PC-9 (cell line): Measurements from ENCODE around the gene GMDS.

Experiments used
- EZH2 ChIP-seq: fragments of 200-600 bp; sonication (generic); IDR thresholded peaks from 2 replicates; pipeline ENCODE4 v1.8.0; 2017; ENCODE audit warnings: antibody characterized with exemption, low read depth
- TF ChIP-seq, protein P1 (sequence below): fragments of 200-600 bp; sonication (generic); conservative IDR thresholded peaks from 2 replicates; pipeline ENCODE4 v1.6.1; 2017; ENCODE audit warnings: mixed run types, antibody characterized with exemption, mild to moderate bottlenecking, moderate library complexity

DNA sequence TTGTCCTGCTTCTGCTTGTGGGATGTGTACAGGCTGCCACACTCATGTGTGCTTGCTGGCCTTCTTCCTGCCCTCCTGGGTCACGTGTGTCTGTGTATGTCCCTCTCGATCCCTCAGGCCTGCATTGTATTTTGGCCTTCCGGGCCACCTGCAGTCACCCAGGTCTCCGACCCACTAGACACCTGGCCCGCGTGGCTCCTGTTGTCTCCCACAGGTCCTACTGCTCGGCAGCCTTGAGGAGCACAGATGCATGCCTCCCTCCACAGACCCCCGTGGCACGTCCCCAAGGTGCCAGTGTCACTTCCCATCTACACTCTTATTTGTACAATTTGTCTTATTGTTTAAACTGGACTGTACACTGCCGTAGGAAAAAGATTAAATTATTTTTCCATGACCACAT lies 592.6 kb downstream of the GMDS start:
- TF ChIP-seq, protein P1, sequence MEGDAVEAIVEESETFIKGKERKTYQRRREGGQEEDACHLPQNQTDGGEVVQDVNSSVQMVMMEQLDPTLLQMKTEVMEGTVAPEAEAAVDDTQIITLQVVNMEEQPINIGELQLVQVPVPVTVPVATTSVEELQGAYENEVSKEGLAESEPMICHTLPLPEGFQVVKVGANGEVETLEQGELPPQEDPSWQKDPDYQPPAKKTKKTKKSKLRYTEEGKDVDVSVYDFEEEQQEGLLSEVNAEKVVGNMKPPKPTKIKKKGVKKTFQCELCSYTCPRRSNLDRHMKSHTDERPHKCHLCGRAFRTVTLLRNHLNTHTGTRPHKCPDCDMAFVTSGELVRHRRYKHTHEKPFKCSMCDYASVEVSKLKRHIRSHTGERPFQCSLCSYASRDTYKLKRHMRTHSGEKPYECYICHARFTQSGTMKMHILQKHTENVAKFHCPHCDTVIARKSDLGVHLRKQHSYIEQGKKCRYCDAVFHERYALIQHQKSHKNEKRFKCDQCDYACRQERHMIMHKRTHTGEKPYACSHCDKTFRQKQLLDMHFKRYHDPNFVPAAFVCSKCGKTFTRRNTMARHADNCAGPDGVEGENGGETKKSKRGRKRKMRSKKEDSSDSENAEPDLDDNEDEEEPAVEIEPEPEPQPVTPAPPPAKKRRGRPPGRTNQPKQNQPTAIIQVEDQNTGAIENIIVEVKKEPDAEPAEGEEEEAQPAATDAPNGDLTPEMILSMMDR, result no peak
- no peak for TF ChIP-seq EZH2
